GM18861 (cell line): ENCODE data around the gene WWOX.

Source experiments
- ATAC-seq: cut with Tn5 transposase; IDR thresholded peaks from one replicate; pipeline ENCODE4 v1.9.1; 2021; ENCODE audit not compliant: unreplicated experiment

Gene WWOX

GRCh38 chr16:78694414-78694813 lies 595.0 kb downstream of the WWOX start:
- ATAC-seq = no peak

- no peak for ATAC-seq
Observed at GRCh38 chr16:78695391-78695790, 595.9 kb downstream of the WWOX start.

- ATAC-seq = no peak
Observed at GRCh38 chr16:78696797-78697196, 597.3 kb downstream of the WWOX start.

- ATAC-seq = no peak
Observed at GRCh38 chr16:78697426-78697825, 598.0 kb downstream of the WWOX start.

GRCh38 chr16:78703936-78704335 lies 604.5 kb downstream of the WWOX start:
- ATAC-seq = no peak

- ATAC-seq = no peak
Observed at GRCh38 chr16:78704416-78704815, 605.0 kb downstream of the WWOX start.

- ATAC-seq = no peak
Observed at GRCh38 chr16:78705694-78706093, 606.2 kb downstream of the WWOX start.

GRCh38 chr16:78706637-78707036 lies 607.2 kb downstream of the WWOX start:
- no peak for ATAC-seq

GRCh38 chr16:78709137-78709884 lies 609.9 kb downstream of the WWOX start:
- no peak for ATAC-seq

GRCh38 chr16:78715106-78715505 lies 615.7 kb downstream of the WWOX start:
- no peak for ATAC-seq

GRCh38 chr16:78715673-78716072 lies 616.2 kb downstream of the WWOX start:
- ATAC-seq = no peak

GRCh38 chr16:78718141-78718540 lies 618.7 kb downstream of the WWOX start:
- ATAC-seq = no peak

GRCh38 chr16:78720416-78720815 lies 621.0 kb downstream of the WWOX start:
- ATAC-seq = no peak

- no peak for ATAC-seq
Observed at GRCh38 chr16:78727536-78727935, 628.1 kb downstream of the WWOX start.

GRCh38 chr16:78729687-78730086 lies 630.2 kb downstream of the WWOX start:
- ATAC-seq = peak; percentile 46

GRCh38 chr16:78731785-78732184 lies 632.3 kb downstream of the WWOX start:
- ATAC-seq = no peak

- ATAC-seq = no peak
Observed at GRCh38 chr16:78732696-78733095, 633.2 kb downstream of the WWOX start.

- no peak for ATAC-seq
Observed at GRCh38 chr16:78735337-78735736, 635.9 kb downstream of the WWOX start.

- no peak for ATAC-seq
Observed at GRCh38 chr16:78737630-78738029, 638.2 kb downstream of the WWOX start.

- ATAC-seq = no peak
Observed at GRCh38 chr16:78738557-78738956, 639.1 kb downstream of the WWOX start.

GRCh38 chr16:78740269-78740668 lies 640.8 kb downstream of the WWOX start:
- ATAC-seq = no peak

- ATAC-seq = peak; percentile 90
Observed at GRCh38 chr16:78742501-78743283, 643.2 kb downstream of the WWOX start.
